HG02763 (cell line): Measurements from ENCODE around the gene RHBDL1.
"Not testable (repeated sequence)": the region's sequence is repeated elsewhere in the genome, so short reads cannot be mapped to it uniquely, and the experiment has no call there.

ENCODE experiments used
- ATAC-seq: cut with Tn5 transposase; IDR thresholded peaks from one replicate; pipeline ENCODE4 v1.9.1; 2021; ENCODE audit warnings: mild to moderate bottlenecking, moderate library complexity; ENCODE audit not compliant: unreplicated experiment

The RHBDL1 gene

GRCh38 chr16:684071-684794, 8.8 kb downstream of the RHBDL1 start, which contains the start of gene JMJD8:
Gene JMJD8, minus strand, starts transcription at chr16:684334. Its CDS starts 15 bp downstream, at chr16:684319.
- ATAC-seq: peak; percentile 66

GRCh38 chr16:684961-685696, 9.7 kb downstream of the RHBDL1 start:
- no peak for ATAC-seq

GRCh38 chr16:685967-686366, 10.5 kb downstream of the RHBDL1 start:
- no peak for ATAC-seq

- ATAC-seq: no peak
These were observed 11.2 kb downstream of the RHBDL1 start for GRCh38 chr16:686459-687260.

- no peak for ATAC-seq
These were observed 12.0 kb downstream of the RHBDL1 start for GRCh38 chr16:687499-687898.

GRCh38 chr16:689175-689897, 13.9 kb downstream of the RHBDL1 start:
- ATAC-seq: no peak

- ATAC-seq: not testable (repeated sequence)
These were observed 15.8 kb downstream of the RHBDL1 start for GRCh38 chr16:691242-691641.

- no peak for ATAC-seq
These were observed 17.1 kb downstream of the RHBDL1 start for GRCh38 chr16:692356-693108.

- no peak for ATAC-seq
These were observed 17.9 kb downstream of the RHBDL1 start for GRCh38 chr16:693364-693763.

GRCh38 chr16:693766-694165, 18.3 kb downstream of the RHBDL1 start:
- no peak for ATAC-seq

GRCh38 chr16:694187-694862, 18.9 kb downstream of the RHBDL1 start:
- ATAC-seq: no peak

- ATAC-seq: no peak
These were observed 19.4 kb downstream of the RHBDL1 start for GRCh38 chr16:694863-695354.

GRCh38 chr16:695355-696089, 20.1 kb downstream of the RHBDL1 start:
- no peak for ATAC-seq

- no peak for ATAC-seq
These were observed 23.6 kb downstream of the RHBDL1 start for GRCh38 chr16:698911-699671.

GRCh38 chr16:700684-701584, 25.5 kb downstream of the RHBDL1 start:
- no peak for ATAC-seq

- no peak for ATAC-seq
These were observed 26.9 kb downstream of the RHBDL1 start for GRCh38 chr16:702341-702740.

- no peak for ATAC-seq
These were observed 27.9 kb downstream of the RHBDL1 start for GRCh38 chr16:703406-703805.
